Measurements from ENCODE around the gene MTA2.

- TF ChIP-seq CTCF (conservative IDR thresholded peaks at IDR 0.05 in 1 of 2, IDR thresholded peaks at IDR 0.05 in 1 of 2; ENCODE audit: extremely low read depth in 1 of 2, insufficient read depth in 1 of 2, low read depth in 1 of 2, low read length in 2 of 2) (no peak), EZH2 (IDR thresholded peaks at IDR 0.05; ENCODE audit: borderline replicate concordance, low read length) (no peak)
Observed at GRCh38 chr11:62573006-62573591, 28.6 kb downstream of the MTA2 start.

All from mammary epithelial cell (primary cell).